H1 (cell line): ENCODE measurements around the gene KCNMB2. TPM values are rescaled to one million over a fixed set of nuclear protein-coding genes. Genes with fewer than 3 reads are reported as not detected.
A peak's percentile ranks its signal among the peaks of the same experiment; 100 is the strongest.

ENCODE experiments used
- CTCF ChIA-PET: fragments of 300-600 bp; sonication (Branson Sonifier 250); formaldehyde crosslinking; loops from one replicate; lab custom pipeline; 2021; ENCODE audit not compliant: partially characterized antibody; lab: Charles Lee
- POLR2A ChIA-PET: fragments of 300-600 bp; sonication (Branson Sonifier 250); formaldehyde crosslinking; loops from one replicate; lab custom pipeline; 2021; ENCODE audit warnings: inconsistent platforms; ENCODE audit not compliant: partially characterized antibody; lab: Charles Lee
- DNase-seq, 2 experiments: peaks; one replicate each; pipeline versions ENCODE4 v3.0.0 to v3.0.0-alpha.2; 2010 to 2022; ENCODE audit warnings: low spot score in 2 of 2, low read depth in 1 of 2, mixed read lengths in 1 of 2
- FAIRE-seq: peaks from 2 replicates; lab custom pipeline; 2011; peaks lifted over from hg19 to GRCh38; lab: Jason Lieb, UNC
- H2AFZ ChIP-seq: 2 replicates; pipeline ENCODE4 v1.8.1; 2012; ENCODE audit warnings: low read length, inconsistent platforms
- H2AK5ac ChIP-seq: 2 replicates; pipeline ENCODE4 v1.6.1; 2013; ENCODE audit warnings: low read depth, low read length
- H2BK120ac ChIP-seq: replicated peaks from 2 replicates; pipeline ENCODE3; 2013; ENCODE audit warnings: low read depth, low read length, inconsistent platforms
- H2BK12ac ChIP-seq: 2 replicates; pipeline ENCODE4 v1.6.1; 2013; ENCODE audit warnings: low read depth, low read length
- H2BK15ac ChIP-seq: 2 replicates; pipeline ENCODE4 v1.6.1; 2013; ENCODE audit warnings: low read length
- H2BK20ac ChIP-seq: 2 replicates; pipeline ENCODE4 v1.6.1; 2013; ENCODE audit warnings: low read length
- H2BK5ac ChIP-seq: 2 replicates; pipeline ENCODE4 v1.6.1; 2013; ENCODE audit warnings: low read depth, low read length
- H3K14ac ChIP-seq: 2 replicates; pipeline ENCODE4 v1.6.1; 2013; ENCODE audit warnings: inconsistent platforms; ENCODE audit not compliant: insufficient read length
- H3K18ac ChIP-seq: 2 replicates; pipeline ENCODE4 v1.6.1; 2013; ENCODE audit warnings: low read length; ENCODE audit errors: extremely low read depth
- H3K23ac ChIP-seq: 2 replicates; pipeline ENCODE4 v1.6.1; 2013; ENCODE audit warnings: inconsistent platforms; ENCODE audit not compliant: insufficient read length
- H3K23me2 ChIP-seq: 2 replicates; pipeline ENCODE4 v1.6.1; 2013; ENCODE audit warnings: low read depth, low read length
- H3K27ac ChIP-seq: 2 replicates; pipeline ENCODE4 v1.6.1; 2011; ENCODE audit warnings: low read depth, low read length, inconsistent platforms
- H3K27me3 ChIP-seq, 4 experiments: replicated peaks in 1 of 4; 1 replicate in 1 of 4; 2 replicates in 3 of 4; pipeline versions ENCODE4 v1.6.1 to v1.8.1; 2011 to 2013; ENCODE audit warnings: low read length in 3 of 4, mild to moderate bottlenecking in 3 of 4, inconsistent platforms in 2 of 4, mixed read lengths in 2 of 4, moderate library complexity in 1 of 4; ENCODE audit not compliant: control insufficient read depth in 3 of 4, insufficient read depth in 3 of 4; ENCODE audit errors: extremely low read depth in 1 of 4
- H3K36me3 ChIP-seq, 4 experiments: 2 replicates each; pipeline versions ENCODE4 v1.6.1 to v1.8.1; 2011 to 2013; ENCODE audit warnings: mild to moderate bottlenecking in 4 of 4, low read length in 3 of 4, moderate library complexity in 2 of 4, control low read depth in 1 of 4, inconsistent platforms in 1 of 4; ENCODE audit not compliant: insufficient read depth in 4 of 4, control insufficient read depth in 2 of 4
- H3K4ac ChIP-seq: replicated peaks from 2 replicates; pipeline ENCODE3; 2013; ENCODE audit warnings: low read length, low read depth, mixed read lengths, inconsistent platforms; ENCODE audit not compliant: insufficient read length
- H3K4me1 ChIP-seq, 4 experiments: replicated peaks in 1 of 4; 1 replicate in 1 of 4; 2 replicates in 3 of 4; pipeline versions ENCODE4 v1.6.1 to v1.8.1; 2011 to 2013; ENCODE audit warnings: low read length in 3 of 4, inconsistent platforms in 2 of 4, mixed read lengths in 1 of 4; ENCODE audit not compliant: insufficient read depth in 4 of 4, control insufficient read depth in 3 of 4
- H3K4me2 ChIP-seq, 2 experiments: 2 replicates each; pipeline versions ENCODE4 v1.6.1 to v1.8.1; 2011 to 2013; ENCODE audit warnings: low read depth in 2 of 2, low read length in 2 of 2, control low read depth in 1 of 2, inconsistent platforms in 1 of 2, mild to moderate bottlenecking in 1 of 2; ENCODE audit not compliant: insufficient read depth in 1 of 2
- H3K4me3 ChIP-seq, 4 experiments: fragments of 200-600, 300-600 bp in 1 of 4; sonication (generic), shearing (Covaris generic), sonication (Bioruptor Twin) in 1 of 4; 2 replicates each; pipeline versions ENCODE4 v1.5.1 to v1.8.1; 2011 to 2016; ENCODE audit warnings: low read length in 4 of 4, low read depth in 3 of 4, control low read depth in 2 of 4, inconsistent platforms in 2 of 4, mild to moderate bottlenecking in 2 of 4, mixed read lengths in 1 of 4, moderate library complexity in 1 of 4; ENCODE audit not compliant: insufficient read depth in 2 of 4; ENCODE audit errors: extremely low read depth in 1 of 4
- H3K56ac ChIP-seq: replicated peaks from 2 replicates; pipeline ENCODE3; 2013; ENCODE audit warnings: low read depth, mild to moderate bottlenecking, mixed read lengths, low read length, inconsistent platforms; ENCODE audit not compliant: insufficient read length
- H3K79me1 ChIP-seq: 2 replicates; pipeline ENCODE4 v1.6.1; 2013; ENCODE audit warnings: low read depth, low read length, control low read depth
- H3K79me2 ChIP-seq, 2 experiments: 2 replicates each; pipeline versions ENCODE4 v1.6.1 to v1.8.1; 2012 to 2013; ENCODE audit warnings: low read length in 2 of 2, mild to moderate bottlenecking in 2 of 2, inconsistent platforms in 1 of 2; ENCODE audit not compliant: insufficient read depth in 2 of 2, control insufficient read depth in 1 of 2
- H3K9ac ChIP-seq, 4 experiments: replicated peaks in 1 of 4; 1 replicate in 1 of 4; 2 replicates in 3 of 4; pipeline versions ENCODE4 v1.6.1 to v1.8.1; 2011 to 2013; ENCODE audit warnings: low read depth in 3 of 4, low read length in 3 of 4, control low read depth in 2 of 4, mild to moderate bottlenecking in 2 of 4, moderate library complexity in 2 of 4, inconsistent platforms in 1 of 4; ENCODE audit errors: extremely low read depth in 1 of 4
- H3K9me3 ChIP-seq, 2 experiments: 2 replicates each; pipeline versions ENCODE4 v1.6.1 to v1.8.1; 2012 to 2013; ENCODE audit warnings: mild to moderate bottlenecking in 2 of 2, moderate library complexity in 2 of 2, control low read depth in 1 of 2, inconsistent platforms in 1 of 2, low read depth in 1 of 2, low read length in 1 of 2, mixed read lengths in 1 of 2; ENCODE audit not compliant: insufficient read depth in 2 of 2
- H4K20me1 ChIP-seq, 2 experiments: replicated peaks in 1 of 2; 2 replicates each; pipeline versions ENCODE3 to v1.8.1; 2011 to 2013; ENCODE audit warnings: inconsistent platforms in 2 of 2, low read length in 2 of 2, mild to moderate bottlenecking in 1 of 2; ENCODE audit not compliant: insufficient read depth in 2 of 2, control insufficient read depth in 1 of 2
- H4K5ac ChIP-seq: 2 replicates; pipeline ENCODE4 v1.6.1; 2013; ENCODE audit warnings: low read length, low read depth, mixed read lengths, inconsistent platforms; ENCODE audit not compliant: insufficient read length
- H4K8ac ChIP-seq: 2 replicates; pipeline ENCODE4 v1.8.0; 2013; ENCODE audit warnings: mild to moderate bottlenecking, moderate library complexity, low read length, inconsistent platforms; ENCODE audit not compliant: insufficient read depth; ENCODE audit errors: extremely low read depth
- H4K91ac ChIP-seq: replicated peaks from 2 replicates; pipeline ENCODE3; 2013; ENCODE audit warnings: low read length, mixed read lengths, inconsistent platforms; ENCODE audit not compliant: insufficient read length
- BACH1 ChIP-seq: IDR thresholded peaks from 2 replicates; pipeline ENCODE4 v1.6.1; 2012; ENCODE audit warnings: low read length, improper control_type of control experiment
- TAF7 ChIP-seq: optimal IDR thresholded peaks from 2 replicates; pipeline ENCODE3; 2011; ENCODE audit warnings: low read depth, mild to moderate bottlenecking, inconsistent platforms, low read length, moderate library complexity, borderline replicate concordance
- WGBS, 2 experiments: shearing (Covaris generic) in 1 of 2; methylation state at CpG; one replicate each; pipeline versions ENCODE4 v1.1.6 to v1.1.7; 2013 to 2015; ENCODE audit warnings: low lambda C conversion rate in 2 of 2, mixed read lengths in 2 of 2, inconsistent platforms in 1 of 2, low coverage in 1 of 2, missing lambda C conversion rate in 1 of 2; ENCODE audit not compliant: insufficient replicate concordance in 2 of 2, insufficient coverage in 1 of 2, insufficient read length in 1 of 2; ENCODE audit errors: extremely low coverage in 1 of 2, missing lambda C conversion rate in 1 of 2; 5-methylcytosine and 5-hydroxymethylcytosine counted together
- polyA plus RNA-seq, 7 experiments: library from polyadenylated mRNA; depleted of rRNA in 3 of 7; stranded (reverse) in 5 of 7; unstranded in 2 of 7; fragments of >200 nt in 5 of 7; fragments of 200-250 nt in 2 of 7; gene quantifications; 1 replicate in 5 of 7; 2 replicates in 1 of 7; 4 replicates in 1 of 7; pipeline versions ENCODE4 v1.2.1 to v1.2.3, GENCODE V29; 2011 to 2013; ENCODE audit warnings: missing spikeins in 2 of 7, mixed read lengths in 2 of 7
- total RNA-seq: library from RNA; stranded (reverse); fragmentation: NEBNext Ultra II Directional; extraction: Animal tissue kit (Norgen Biotek cat#: 25700); gene quantifications from 2 replicates; pipeline ENCODE4 v1.2.1, GENCODE V29; 2021

The KCNMB2 gene
- total and polyA plus RNA-seq, 2 of the 8 experiments (the other 6 are each of a cell fraction or from before 2014, with no cell fraction given), result not detected

DNA sequence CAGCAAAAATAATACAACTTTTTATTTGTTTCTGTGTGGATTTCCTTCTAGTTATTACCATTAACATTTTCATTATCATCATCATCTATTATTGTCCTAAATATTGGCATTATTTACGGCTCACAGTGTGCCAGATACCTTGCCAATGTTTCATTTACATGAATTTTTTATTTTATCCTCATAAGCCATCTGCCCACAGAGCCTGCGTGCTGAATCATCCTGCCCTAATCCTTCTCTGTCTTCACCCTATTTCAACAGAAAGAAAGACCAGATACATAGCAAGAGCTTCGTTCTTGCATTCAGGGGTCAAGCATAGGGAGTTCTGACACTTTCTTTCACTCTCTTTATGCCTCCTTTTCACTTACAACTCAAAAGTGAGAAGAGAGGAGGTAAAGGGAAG lies 82.0 kb downstream of the KCNMB2 start:
- no peaks in the 10 kb centered on the region for H3K4me1 ChIP-seq
- no peaks in the 10 kb centered on the region for H3K79me1 ChIP-seq
- no peaks in the 10 kb centered on the region for H3K79me2 ChIP-seq
- no peaks in the 10 kb centered on the region for H3K36me3 ChIP-seq
- H3K9me3 ChIP-seq, result no peaks in the 10 kb centered on the region
- H2AFZ ChIP-seq, result 0 out of 2 replicates have a peak overlapping the region, but pooled peaks have one; percentile 1
- no peak overlapping the region for H3K4ac ChIP-seq
- 96% methylated on average over 3 of the region's 3 CpGs; no CpG with 5 or more reads in 1 of the 2 experiments for WGBS, 2 experiments
- H2BK5ac ChIP-seq, result no peak overlapping the region
- H3K4me3 ChIP-seq, result no peak overlapping the region
- no peak overlapping the region for H3K4me2 ChIP-seq
- no peak overlapping the region for H3K9ac ChIP-seq
- H3K23me2 ChIP-seq, result no peaks in the 10 kb centered on the region
- H3K14ac ChIP-seq, result no peak overlapping the region
- no peak overlapping the region for H4K8ac ChIP-seq
- no peaks in the 10 kb centered on the region for H3K27me3 ChIP-seq
- no peaks in the 10 kb centered on the region for H4K20me1 ChIP-seq
- H4K5ac ChIP-seq, result no peak overlapping the region
- no peak overlapping the region for H2BK12ac ChIP-seq
- H4K91ac ChIP-seq, result no peak overlapping the region
- H2BK120ac ChIP-seq, result no peak overlapping the region
- ChIA-PET POLR2A (no interaction called here), CTCF (interaction anchor here (1.9 kb wide), 1 partner anchor 12 kb away, joined by 6 read pairs; no protein-coding TSS in a partner anchor)
- no peak overlapping the region for H3K18ac ChIP-seq
- no peak for DNase-seq
- no peak overlapping the region for H3K56ac ChIP-seq
- no peak for TF ChIP-seq BACH1
- TF ChIP-seq TAF7, result no peak
- H3K27ac ChIP-seq, result no peak overlapping the region
- H3K23ac ChIP-seq, result no peak overlapping the region
- FAIRE-seq, result no peak
- H2BK20ac ChIP-seq, result no peak overlapping the region
- H2BK15ac ChIP-seq, result no peak overlapping the region
- no peak overlapping the region for H2AK5ac ChIP-seq
